ENCODE measurements around the gene FTCDNL1. TPM values are rescaled to one million over a fixed set of nuclear protein-coding genes. Genes with fewer than 3 reads are reported as not detected.

The FTCDNL1 gene
- polyA plus RNA-seq (ENCODE audit: insufficient read length in 10 of 10) = 1 to 10 TPM; 1.4 to 3.0 (median 2.2) TPM
- long read RNA-seq, donor 1 = 0 reads
- long read RNA-seq, donor 2 = 0 reads
- long read RNA-seq, donor 3 = 0 reads
- long read RNA-seq, donor 4 = 0 reads
- long read RNA-seq, donor 5 = 0 reads
- long read RNA-seq, donor 6 = 0 reads
- long read RNA-seq, donor 7 = 0 reads
- long read RNA-seq, donor 8 = 0 reads
- long read RNA-seq, donor 9 = 0 reads

DNA sequence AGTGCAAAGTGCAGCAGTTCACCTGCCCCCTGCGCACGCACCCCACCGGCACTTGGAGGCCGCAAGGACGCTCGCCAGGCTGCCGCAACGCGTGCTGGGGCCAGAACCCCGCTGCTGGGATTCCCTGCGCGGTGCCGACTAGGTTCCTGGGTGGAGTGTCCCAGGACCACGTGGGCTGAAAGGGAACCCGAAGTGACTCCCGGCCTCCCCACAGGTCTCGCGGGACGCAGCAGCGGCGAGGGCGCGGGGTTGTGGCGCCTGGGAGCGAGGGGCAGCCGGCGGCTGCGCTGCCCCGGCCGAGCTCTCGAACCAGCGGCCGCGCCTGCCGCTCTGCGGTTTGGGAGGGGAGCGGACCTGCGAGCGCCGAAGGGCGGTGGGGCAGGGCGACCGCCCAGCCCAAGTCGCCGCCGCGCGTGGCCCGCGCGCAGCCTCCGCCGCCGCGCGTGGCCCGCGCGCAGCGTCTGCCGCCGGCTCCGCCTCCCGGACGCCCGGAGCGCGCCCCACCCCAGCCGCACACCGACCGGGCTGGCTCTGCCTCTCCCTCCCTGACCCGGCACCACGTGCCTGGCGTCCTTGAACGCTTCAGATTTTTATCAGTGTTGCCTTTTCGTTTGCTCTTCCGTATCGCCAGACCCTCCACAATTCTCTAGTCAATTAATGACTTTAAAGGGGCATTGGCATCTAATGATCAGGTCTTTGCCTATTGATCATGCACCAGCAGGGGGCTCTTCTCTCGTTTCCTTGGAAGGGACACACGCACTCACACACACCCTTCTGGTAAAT lies at the start of gene FTCDNL1:
TSS of gene FTCDNL1 (minus strand) at position 475 of the 783 bp plus-strand sequence. CDS start 2,230 bp downstream, outside the sequence.
- DNase-seq = peak; percentile 38 to 84 (median 66)

- DNase-seq = no peak
Observed at GRCh38 chr2:199896617-199897016, 45.6 kb upstream of the FTCDNL1 start.

- DNase-seq = peak in 1 of 3 donors; percentile 39
Observed at GRCh38 chr2:199895406-199895805, 44.4 kb upstream of the FTCDNL1 start.

DNA sequence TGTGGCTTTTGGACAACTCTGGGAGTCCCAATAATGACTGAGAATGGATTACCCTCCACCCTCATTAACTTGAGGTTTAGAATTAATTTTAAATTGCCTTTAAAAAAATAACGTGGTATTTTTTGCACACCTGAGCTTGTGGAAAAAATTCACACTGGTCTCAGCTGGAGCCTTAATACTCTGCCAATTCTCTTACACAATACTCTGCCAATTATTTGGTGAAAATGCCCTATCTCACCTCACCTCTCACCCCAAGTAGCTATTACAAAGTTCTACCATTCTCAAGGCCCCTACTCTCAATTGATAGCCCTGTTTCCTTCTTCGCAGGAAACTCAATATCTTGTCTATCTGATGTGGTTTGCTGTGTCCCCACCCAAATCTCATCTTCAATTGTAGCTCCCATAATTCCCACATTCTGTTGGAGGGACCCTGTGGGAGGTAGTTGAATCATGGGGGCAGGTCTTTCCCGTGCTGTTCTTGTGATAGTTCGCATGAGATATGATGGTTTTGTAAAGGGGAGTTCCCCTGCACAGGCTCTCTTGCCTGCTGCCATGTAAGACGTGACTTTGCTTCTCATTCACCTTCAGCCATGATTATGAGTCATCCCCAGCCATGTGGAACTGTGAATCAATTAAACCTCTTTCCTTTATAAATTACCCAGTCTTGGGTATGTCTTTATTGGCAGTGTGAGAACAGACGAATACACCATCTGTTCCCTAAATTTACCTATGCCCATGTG lies 32.7 kb upstream of the FTCDNL1 start:
- DNase-seq = no peak

- no peak for DNase-seq
Observed at GRCh38 chr2:199882667-199883066, 31.7 kb upstream of the FTCDNL1 start.

GRCh38 chr2:199875400-199875799 lies 24.4 kb upstream of the FTCDNL1 start:
- DNase-seq = no peak

- no peak for DNase-seq
Observed at GRCh38 chr2:199874209-199874608, 23.2 kb upstream of the FTCDNL1 start.

- no peak for DNase-seq
Observed at GRCh38 chr2:199870581-199870980, 19.6 kb upstream of the FTCDNL1 start.

GRCh38 chr2:199869653-199870052 lies 18.7 kb upstream of the FTCDNL1 start:
- DNase-seq = no peak

DNA sequence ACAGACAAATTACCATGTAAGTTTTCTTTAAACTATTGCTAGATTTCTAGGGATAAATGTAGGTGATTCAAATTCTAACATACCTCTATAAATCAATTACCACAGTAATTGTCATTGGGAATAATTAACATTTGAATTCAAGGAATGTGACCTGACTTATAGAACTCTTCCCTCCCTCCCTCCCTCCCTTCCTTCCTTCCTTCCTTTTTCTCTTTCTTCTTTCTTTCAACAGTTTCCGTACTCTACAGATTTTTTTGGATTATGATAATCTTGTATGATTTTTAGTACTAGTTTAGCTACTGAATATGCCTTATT lies 18.2 kb upstream of the FTCDNL1 start:
- DNase-seq = no peak

GRCh38 chr2:199868431-199869226 lies 17.6 kb upstream of the FTCDNL1 start:
- no peak for DNase-seq

GRCh38 chr2:199865905-199866304 lies 14.9 kb upstream of the FTCDNL1 start:
- no peak for DNase-seq

- DNase-seq = no peak
Observed at GRCh38 chr2:199862788-199863187, 11.8 kb upstream of the FTCDNL1 start.

DNA sequence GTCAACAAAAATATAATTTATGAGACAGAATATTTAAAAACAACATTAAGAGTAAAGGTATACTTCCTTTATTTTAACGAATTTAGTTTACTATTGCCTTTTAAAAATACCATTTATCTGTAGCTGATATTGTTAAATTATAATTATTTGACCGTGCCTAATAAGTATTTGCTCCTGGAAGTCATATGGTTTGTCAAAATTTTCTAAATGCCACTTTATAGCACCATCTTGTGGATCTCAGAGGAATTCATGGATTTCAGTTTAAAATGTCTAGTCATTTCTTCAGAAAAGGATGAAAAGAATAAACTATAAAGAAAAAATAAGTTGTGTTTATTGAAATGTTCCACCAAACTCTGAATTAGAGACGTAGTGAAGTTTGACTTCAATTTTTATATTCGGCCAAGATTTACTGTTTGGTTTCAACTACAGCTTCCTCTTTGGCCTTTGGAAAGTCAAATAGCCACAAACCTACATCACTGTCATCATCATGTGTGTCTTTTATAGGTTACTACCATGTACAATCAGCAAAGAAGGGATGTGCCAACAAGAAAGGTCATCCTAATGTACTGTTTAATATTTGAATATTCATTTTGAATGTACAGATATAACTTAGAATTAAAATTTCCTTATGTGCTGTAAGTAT lies 10.3 kb upstream of the FTCDNL1 start:
- DNase-seq = peak in 1 of 3 donors; percentile 33

DNA sequence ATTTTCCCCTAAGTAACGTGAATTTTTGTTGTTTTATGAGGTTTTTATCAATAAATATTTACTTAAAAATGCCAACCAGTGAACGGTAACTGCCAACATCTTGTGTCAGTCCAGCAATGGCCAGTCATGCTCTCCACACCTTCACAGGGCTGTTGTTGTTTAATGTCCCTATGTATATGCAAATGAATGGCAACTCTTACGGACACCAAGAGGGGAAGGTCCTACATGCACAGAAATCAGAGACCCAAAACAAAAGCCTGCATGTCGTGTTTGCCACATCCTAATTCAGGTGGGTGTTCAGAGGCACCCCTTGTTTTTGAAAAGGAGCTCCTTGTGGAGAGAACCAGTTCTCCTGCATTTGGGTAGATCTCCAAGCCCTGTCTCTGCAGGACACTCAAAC lies 4.8 kb upstream of the FTCDNL1 start:
- DNase-seq = no peak

DNA sequence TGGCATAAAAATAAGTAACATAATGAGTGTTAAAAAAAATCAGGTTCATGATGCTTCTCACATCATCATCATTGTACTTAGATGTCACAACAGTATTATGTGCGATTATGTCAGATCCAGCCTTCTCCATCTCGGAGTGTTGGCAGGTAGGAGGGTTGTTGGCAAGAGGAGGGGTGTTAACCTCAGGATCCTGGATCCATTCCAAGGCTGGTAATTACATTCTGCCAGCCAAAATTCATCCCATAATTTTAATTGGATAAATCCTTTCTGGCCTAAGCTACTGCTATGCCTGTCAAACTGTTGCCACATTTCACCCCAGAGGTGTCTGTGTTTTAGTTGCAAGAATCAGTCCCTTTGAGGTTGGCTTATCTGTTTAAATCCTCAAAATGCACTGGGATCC lies 891 bp upstream of the FTCDNL1 start:
- no peak for DNase-seq

DNA sequence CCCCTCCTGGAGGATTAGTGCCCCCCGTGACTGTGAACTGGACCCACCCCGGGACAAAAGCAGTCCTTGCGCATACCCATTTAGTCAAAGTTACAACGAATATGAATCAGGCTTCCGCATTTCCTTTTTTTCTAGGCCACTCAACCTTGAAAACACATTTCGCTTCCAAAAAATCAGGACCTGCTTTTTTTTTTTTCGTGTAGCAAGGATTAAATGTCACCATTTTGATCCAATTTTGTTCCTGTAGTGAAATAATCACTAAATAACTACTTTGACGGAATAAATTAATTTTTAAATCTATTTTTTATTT lies 464 bp upstream of the FTCDNL1 start:
- no peak for DNase-seq

- no peak for DNase-seq
Observed at GRCh38 chr2:199850218-199850717, 724 bp downstream of the FTCDNL1 start.

- peak in 1 of 3 donors; percentile 53 for DNase-seq
Observed at GRCh38 chr2:199848389-199849130, 2.4 kb downstream of the FTCDNL1 start.

DNA sequence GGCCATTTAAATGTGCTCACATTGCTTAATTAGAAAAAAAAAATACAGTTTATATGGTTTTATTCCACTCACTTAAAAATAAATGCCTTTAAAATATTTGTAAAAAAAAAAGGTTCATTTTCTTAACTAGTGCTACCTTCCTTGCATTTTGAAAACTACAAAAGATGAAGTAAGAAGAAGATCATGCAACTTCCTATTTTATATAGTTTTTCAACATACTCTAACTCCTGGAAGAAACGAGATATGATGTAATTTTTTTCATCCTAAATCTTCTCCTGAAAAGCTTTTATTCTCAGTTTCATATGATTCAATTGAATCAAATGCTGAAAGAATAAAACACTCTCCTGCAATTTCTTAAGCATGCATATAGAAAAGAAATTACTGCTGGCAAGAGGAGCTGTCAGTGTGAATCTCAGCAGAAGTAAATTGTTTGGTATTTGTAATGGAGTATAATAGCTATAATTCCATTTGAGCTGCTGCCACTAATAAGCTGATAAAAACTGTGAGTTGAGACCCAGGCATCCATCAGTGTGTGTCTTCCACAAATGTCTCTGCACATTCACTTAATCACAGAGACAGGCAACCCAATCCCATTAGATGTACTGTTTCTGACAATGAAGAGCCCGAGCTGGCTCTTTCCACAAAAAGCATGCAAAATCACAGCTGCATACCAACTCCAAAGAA lies 3.7 kb downstream of the FTCDNL1 start:
- DNase-seq = no peak

Data from muscle of back (tissue), 13 donors.